Stimulated activated naive CD4-positive, alpha-beta T cell treated with Interleukin-2 at 50 U/mL for 16 hours (primary cell): ENCODE results near the gene SORBS2.

ENCODE experiments used
- DNase-seq: peaks from one replicate; lab custom pipeline; 2025; lab: John Stamatoyannopoulos, UW

Gene SORBS2

DNA sequence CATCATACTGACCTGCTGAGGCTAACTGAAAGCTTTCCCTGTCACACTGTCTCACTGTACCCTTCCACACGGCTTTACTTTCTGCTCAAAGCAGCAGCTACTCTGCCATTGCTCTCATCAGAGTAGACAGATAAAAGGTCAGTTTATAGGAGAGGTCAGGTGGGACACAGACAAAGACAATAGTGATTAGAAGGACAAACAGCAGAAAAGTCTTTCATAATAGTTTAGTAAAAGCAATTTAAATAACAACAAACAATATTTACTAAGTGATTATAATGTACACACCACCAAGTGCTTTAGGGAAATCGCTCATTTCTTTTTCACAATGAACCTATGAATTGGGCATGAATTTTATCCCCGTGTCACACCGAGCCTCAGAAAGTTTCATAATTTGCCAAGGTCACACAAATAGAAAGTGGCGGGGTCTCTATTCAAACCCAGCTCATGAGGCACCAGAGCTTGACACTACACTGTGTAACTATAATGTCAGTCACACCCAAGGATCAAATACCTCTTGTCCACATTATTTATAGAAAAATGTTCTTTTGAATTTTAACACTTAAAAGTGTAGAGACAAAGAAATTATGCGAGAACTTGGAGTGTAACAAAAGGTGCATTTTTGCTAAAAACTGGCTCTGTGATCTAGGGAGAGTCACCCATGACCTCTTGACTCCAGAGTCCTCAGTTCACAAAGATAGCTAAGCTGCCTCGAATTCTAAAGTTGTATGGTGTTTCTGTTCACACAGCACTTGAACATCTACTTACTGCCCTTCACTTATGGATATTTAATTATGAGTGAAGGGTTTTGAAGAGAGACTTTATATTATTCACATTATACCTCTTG is 24.5 kb upstream of the SORBS2 start:
- no peak for DNase-seq

DNA sequence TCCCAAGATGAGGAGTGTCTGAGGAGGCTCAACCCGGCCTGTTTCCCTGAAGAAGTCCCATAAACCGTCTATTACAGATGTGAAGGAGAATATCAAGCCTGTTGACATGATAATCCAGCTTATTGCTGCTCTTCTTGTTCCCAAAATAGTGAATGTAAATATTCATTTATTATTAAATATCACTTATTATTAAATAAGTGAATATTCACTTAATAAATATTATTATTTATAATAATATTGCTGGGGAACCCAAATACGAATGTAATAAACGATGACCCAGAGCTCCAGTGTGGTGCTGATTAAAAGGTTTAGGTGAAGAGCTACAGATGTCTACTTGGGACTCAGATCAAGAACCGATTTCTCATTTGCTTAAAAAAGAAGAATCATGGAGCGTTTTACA is 23.8 kb upstream of the SORBS2 start:
- DNase-seq = no peak

GRCh38 chr4:185835336-185835735 is 23.3 kb upstream of the SORBS2 start:
- no peak for DNase-seq

DNA sequence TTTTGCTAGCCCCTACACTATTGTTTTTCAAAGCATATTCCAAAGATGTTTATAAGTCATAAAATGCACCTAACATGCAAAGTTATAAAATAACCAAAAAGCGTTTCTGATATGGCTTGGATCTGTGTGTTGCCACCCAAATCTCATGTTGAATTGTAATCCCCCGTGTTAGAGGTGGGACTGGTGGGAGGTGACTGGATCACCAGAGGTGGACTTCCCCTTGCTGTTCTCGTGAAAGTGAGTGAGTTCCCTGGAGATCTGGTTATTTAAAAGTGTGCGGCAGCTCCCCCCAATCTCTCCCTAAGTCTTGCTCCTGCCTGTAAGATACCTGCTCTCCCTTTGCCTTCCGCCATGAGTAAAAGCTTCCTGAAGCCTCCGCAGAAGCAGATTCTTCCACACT is 22.8 kb upstream of the SORBS2 start:
- no peak for DNase-seq

DNA sequence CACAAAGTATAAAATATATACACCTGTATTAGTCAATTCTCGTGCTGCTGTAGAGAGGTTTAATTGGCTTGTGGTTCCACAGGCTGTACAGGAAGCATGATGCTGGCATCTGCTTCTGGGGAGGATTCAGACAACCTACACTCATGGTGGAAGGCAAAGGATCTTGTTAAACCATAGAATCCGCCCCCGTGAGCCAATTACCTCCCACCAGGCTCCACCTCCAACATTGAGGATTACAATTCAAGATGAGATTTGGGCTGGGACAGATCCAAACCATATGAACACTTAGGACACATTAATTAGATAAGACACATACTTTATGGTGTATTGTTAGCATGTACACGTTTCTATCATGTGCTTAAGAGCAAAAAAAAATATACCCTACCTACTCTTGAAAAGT is 22.1 kb upstream of the SORBS2 start:
- DNase-seq = no peak

DNA sequence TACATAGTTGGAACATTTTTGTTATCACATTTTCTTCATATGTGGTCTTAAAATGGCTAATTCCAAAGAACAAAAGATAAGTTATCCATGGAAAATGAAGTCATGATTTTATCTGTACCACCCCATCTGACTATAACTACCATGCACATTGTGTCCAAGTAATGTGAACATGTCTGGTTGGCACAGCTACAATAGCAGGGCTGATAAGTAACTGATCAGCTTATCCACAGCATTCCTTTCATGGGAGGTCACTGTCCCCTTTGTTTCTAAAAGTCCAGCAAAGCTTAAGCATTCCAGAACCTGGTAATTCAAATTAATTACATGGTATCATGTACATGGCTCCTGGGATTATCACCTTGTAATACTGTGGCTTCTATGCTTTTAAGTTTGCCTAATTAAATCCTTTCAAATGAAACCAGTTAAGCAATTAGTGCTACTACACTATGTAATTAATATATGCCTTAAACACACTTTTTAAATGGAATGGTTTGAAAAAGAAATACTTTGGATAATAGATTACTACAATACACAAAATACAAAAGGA is 21.1 kb upstream of the SORBS2 start:
- no peak for DNase-seq

GRCh38 chr4:185831125-185831815 is 19.3 kb upstream of the SORBS2 start:
- DNase-seq = no peak

GRCh38 chr4:185830263-185830994 is 18.4 kb upstream of the SORBS2 start:
- DNase-seq = no peak

DNA sequence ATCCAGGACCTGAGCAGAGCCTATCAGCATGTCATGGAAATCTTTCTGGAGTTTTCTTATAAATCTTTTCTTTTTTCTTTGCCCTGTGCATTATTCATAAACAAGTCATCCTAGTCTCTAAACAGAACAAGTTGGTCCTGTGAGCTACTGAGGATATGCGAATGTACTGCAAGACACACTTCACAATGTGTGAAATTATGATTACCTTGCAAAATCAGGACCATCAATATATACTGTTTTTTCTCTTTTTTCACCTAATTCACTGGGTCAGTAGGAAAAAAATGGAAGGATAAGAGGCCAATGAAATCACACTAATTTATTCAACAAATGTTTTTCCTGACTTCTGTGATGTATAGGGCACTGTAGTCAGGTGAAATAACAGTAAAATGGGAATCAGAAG is 14.4 kb upstream of the SORBS2 start:
- no peak for DNase-seq

GRCh38 chr4:185825737-185826136 is 13.7 kb upstream of the SORBS2 start:
- no peak for DNase-seq

GRCh38 chr4:185822791-185823190 is 10.8 kb upstream of the SORBS2 start:
- DNase-seq = no peak

DNA sequence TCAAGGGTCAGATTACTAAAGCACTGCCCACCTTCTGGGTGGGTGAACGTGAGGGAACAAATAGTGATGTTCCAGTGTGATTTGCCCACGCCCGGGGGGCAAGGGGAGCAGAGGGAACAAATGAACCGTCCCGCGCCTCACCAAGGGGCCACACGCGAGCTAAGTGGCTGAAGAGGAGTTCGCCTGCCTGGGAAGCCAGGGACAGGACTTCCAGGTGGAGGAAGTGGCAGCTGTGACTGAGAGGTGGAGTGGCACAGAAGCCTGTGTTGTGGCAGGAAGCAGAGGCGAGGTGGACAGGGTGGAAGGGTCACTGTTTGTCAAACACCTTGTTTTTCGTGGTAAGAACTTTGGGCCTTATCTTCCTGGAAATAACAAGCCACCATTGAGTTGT is 9.0 kb upstream of the SORBS2 start:
- DNase-seq = no peak

DNA sequence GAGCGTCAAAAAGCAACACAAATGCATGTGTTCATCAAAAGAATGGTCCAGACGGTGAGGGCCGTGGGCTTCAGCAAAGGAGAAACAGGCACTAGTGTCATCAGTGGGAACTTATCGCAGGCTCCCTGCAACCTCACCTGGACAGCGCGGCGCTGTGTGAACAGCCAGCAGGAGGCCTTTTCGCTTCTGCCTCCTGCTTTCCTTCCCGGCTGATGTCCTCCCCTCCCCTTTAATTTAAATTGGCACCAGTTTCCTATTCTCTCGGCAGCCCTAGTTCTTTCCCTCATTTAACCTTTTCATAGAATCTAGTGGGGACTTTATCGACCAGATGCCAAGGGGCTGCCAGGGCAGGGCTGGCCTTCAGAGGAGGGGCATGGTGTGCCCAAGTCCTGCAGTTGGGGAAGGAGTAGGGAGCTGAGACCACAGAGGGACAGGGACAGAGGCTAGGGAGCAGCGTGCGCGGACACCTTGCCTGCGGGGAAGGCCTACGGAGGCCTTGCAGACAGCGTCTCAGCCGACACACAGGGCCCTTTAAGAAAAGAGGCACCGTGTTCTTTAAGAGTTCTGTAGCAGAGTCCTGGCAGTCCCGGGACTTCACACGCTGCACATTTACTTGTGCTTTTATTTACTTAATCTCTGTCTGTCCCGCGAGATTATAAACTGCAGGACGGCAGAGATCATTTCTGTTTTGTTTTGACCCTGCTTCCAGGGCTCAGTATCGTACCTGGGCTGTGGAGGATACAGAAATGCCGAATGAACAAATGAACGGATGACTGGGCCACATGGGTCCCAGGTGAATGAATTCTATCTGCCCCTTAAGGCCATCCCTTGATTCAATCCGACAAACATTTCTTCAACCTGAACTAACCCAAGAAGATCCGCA is 8.4 kb upstream of the SORBS2 start:
- DNase-seq = no peak

DNA sequence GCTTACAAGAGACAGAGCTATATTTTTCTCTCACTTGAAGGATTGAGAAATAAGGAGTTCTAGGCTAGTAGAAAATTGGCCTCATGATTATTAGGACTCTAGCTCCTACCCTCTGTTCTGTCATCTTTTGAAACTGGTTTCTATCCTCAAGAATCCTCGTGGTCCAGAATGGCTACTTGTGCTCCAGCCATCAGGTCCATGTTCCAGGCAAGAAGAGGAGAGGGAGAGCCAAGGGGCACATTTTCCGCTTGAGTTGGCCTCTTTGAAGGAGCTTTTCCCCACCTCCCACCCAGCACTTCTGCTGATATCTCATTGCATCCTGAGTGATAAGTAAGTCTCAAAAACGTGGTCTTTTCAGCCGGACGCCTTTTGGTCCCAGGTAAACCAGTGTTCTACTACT is 7.2 kb upstream of the SORBS2 start:
- no peak for DNase-seq

DNA sequence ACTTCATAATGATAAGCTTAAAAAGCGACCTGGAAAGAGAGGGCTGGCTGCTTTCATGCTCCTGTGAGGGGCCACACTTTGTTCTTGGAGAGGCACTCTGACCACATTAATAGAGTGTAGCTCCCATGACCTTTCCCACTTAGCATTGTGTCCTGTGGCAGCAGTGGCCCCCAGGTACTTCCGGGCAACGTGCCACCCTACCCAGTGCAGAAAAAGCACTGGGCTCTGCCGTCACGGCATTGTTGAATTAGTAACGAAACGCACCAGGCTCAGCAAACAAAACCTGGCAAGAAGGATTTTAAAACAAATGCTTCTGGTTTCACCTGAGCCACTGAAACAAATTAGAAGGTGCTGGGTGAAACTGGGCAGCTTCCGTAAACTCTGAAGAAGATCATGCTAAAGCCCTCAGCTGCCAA is 5.4 kb upstream of the SORBS2 start:
- DNase-seq = no peak

- no peak for DNase-seq
Observed at GRCh38 chr4:185813133-185813532, 1.1 kb upstream of the SORBS2 start.

DNA sequence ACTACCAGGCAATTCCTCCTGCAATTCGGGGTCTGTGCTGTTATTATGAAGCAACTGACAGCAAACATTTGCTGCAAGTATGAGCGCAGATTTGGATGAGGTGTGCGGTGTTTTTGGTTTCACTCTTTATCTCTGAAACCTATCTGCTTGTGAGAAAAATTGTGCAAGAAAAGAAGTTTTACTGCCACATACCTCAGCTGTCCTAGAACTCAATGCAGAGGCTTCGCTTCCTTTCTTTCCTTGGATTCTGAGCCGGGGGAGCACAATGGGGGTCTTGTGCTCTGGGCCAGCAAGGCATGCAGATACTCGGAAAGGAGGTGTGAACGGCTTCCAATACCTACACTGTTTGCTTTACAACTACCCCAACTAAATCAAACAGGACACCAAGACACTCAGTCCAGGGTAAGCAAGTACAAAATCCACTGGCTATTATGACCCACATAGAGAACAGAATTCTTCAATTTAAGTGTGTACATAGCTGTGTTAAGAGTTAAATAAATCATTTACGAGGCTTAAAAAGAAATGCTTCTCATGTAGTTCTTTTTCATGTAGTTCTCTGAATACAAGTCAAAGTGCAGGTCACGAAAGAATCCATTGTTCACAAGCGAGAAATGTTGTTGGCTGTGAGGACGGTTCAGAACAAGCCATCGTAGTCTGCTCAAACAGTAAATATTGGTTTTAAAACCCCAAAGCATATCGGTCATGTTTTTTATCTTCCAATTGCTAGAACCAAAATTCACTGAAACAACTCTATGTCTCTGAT is 1.1 kb downstream of the SORBS2 start:
- no peak for DNase-seq

DNA sequence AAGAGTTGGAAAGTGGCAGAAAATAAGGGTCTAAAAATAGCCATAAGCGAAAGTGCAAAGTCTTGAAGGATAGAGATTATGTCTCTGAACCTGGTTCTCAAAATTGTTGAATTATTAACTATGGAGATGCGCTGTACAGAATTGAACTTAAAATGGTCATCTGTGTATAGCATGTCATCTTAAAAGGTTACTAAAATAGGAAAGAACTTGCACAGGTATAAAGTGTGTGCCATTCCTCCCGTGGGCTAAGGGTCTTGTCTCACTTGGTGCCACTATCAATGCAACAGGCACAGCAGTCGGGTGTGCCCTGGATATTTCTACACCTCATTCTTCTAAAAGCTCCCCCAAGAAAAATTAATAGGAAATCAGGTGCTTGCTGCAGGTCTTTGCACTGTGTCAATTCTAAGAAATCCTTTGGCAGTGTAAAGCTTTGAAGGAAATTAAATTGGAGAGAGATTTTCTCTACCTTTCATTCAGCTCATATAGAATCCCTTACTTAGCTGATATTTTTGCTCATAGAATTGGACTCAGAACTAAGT is 2.4 kb downstream of the SORBS2 start:
- DNase-seq = no peak

GRCh38 chr4:185809121-185809520 is 2.9 kb downstream of the SORBS2 start:
- no peak for DNase-seq

GRCh38 chr4:185805979-185806378 is 6.0 kb downstream of the SORBS2 start:
- no peak for DNase-seq
